Tibial artery (tissue), 4 donors: Measurements from ENCODE around the gene C1orf185.
"Not testable (repeated sequence)": the region's sequence is repeated elsewhere in the genome, so short reads cannot be mapped to it uniquely, and the experiment has no call there.

ENCODE experiments used
- DNase-seq, 2 donors: peaks; one replicate each; pipeline ENCODE4 v3.0.0-alpha.2; 2019
- H3K27ac ChIP-seq, 2 donors: fragments of 200-600 bp; sonication (generic) in 1 of 2; 1 replicate in 1 of 2; 2 replicates in 1 of 2; pipeline ENCODE4 v1.5.1; 2018 to 2019; ENCODE audit warnings: mild to moderate bottlenecking in 1 of 2
- H3K27me3 ChIP-seq, 2 donors: fragments of 200-600 bp; sonication (generic) in 1 of 2; one replicate each; pipeline versions ENCODE4 v1.5.1 to v1.6.0; 2016 to 2019
- H3K36me3 ChIP-seq, 3 donors: fragments of 200-600 bp; sonication (generic) in 2 of 3; one replicate each; pipeline ENCODE4 v1.5.1; 2016 to 2019; ENCODE audit warnings: mild to moderate bottlenecking in 2 of 3
- H3K4me1 ChIP-seq, 4 donors: fragments of 200-600 bp; sonication (generic) in 2 of 4; 1 replicate in 3 of 4; 2 replicates in 1 of 4; pipeline ENCODE4 v1.5.1; 2016 to 2019
- H3K4me3 ChIP-seq, 2 donors: fragments of 200-600 bp; sonication (generic) in 1 of 2; 1 replicate in 1 of 2; 2 replicates in 1 of 2; pipeline ENCODE4 v1.5.1; 2018 to 2019; ENCODE audit warnings: mild to moderate bottlenecking in 2 of 2
- H3K9me3 ChIP-seq, 3 donors: fragments of 200-600 bp; sonication (generic) in 1 of 3; one replicate each; pipeline ENCODE4 v1.5.1; 2016 to 2019
- CTCF ChIP-seq, 2 experiments: fragments of 200-600 bp in 1 of 2; fragments of 450-650 bp in 1 of 2; IDR thresholded peaks; one replicate each; pipeline ENCODE4 v1.5.1; 2017 to 2019; ENCODE audit warnings: antibody characterized with exemption in 2 of 2, mild to moderate bottlenecking in 1 of 2, moderate library complexity in 1 of 2
- intact Hi-C: fragments of 100-400 bp; cut with DNase I; formaldehyde crosslinking; loops from one replicate; pipeline ENCODE4 v1.15.0; 2023; ENCODE audit warnings: low total_unique reads

The C1orf185 gene

GRCh38 chr1:51133045-51133444 is 31.0 kb downstream of the C1orf185 start:
- no peak for TF ChIP-seq CTCF (IDR thresholded peaks at IDR 0.05)
- DNase-seq, result no peak
- Histone ChIP-seq H3K4me3 (no peak overlapping the region), H3K4me1 (no peaks in the 10 kb centered on the region), H3K27ac (no peak overlapping the region), H3K36me3 (no peaks in the 10 kb centered on the region), H3K27me3 (no peaks in the 10 kb centered on the region), H3K9me3 (peaks cover 2 to 15% (median 15%) of the 10 kb centered on the region in 3 donors)
- intact Hi-C loops, result loop anchor here (5.0 kb wide), 1 partner anchor 1204 kb away; no protein-coding TSS in a partner anchor

- H3K4me3 ChIP-seq, H3K36me3 ChIP-seq, H3K9me3 ChIP-seq, H3K27me3 ChIP-seq, DNase-seq, H3K27ac ChIP-seq, H3K4me1 ChIP-seq, intact Hi-C loops: not testable (repeated sequence)
These were observed 35.7 kb downstream of the C1orf185 start for GRCh38 chr1:51137696-51138095.

GRCh38 chr1:51139474-51139873 is 37.4 kb downstream of the C1orf185 start:
- no peak for DNase-seq
- no peak overlapping the region for H3K4me3 ChIP-seq
- H3K27ac ChIP-seq, result no peak overlapping the region
- no peaks in the 10 kb centered on the region for H3K27me3 ChIP-seq
- peaks cover 0 to 3% (median 0%) of the 10 kb centered on the region in 3 donors for H3K9me3 ChIP-seq
- intact Hi-C loops, result no loop called here
- H3K36me3 ChIP-seq, result no peaks in the 10 kb centered on the region
- no peak for TF ChIP-seq CTCF (IDR thresholded peaks at IDR 0.05)
- H3K4me1 ChIP-seq, result no peaks in the 10 kb centered on the region

GRCh38 chr1:51147394-51147793 is 45.4 kb downstream of the C1orf185 start:
- Histone ChIP-seq H3K4me3 (no peak overlapping the region), H3K36me3 (no peaks in the 10 kb centered on the region), H3K27me3 (no peaks in the 10 kb centered on the region), H3K9me3 (no peaks in the 10 kb centered on the region), H3K27ac (no peak overlapping the region), H3K4me1 (no peaks in the 10 kb centered on the region)
- no peak for DNase-seq
- intact Hi-C loops, result no loop called here
- no peak for TF ChIP-seq CTCF (IDR thresholded peaks at IDR 0.05)

- Histone ChIP-seq H3K27me3 (no peaks in the 10 kb centered on the region), H3K4me1 (no peaks in the 10 kb centered on the region), H3K36me3 (no peaks in the 10 kb centered on the region), H3K9me3 (peaks cover 0 to 29% (median 11%) of the 10 kb centered on the region in 3 donors), H3K27ac (no peak overlapping the region), H3K4me3 (no peak overlapping the region)
- intact Hi-C loops, result no loop called here
- DNase-seq, result no peak
- TF ChIP-seq CTCF (IDR thresholded peaks at IDR 0.05), result no peak
These were observed 52.7 kb downstream of the C1orf185 start for GRCh38 chr1:51154776-51155175.

GRCh38 chr1:51156752-51157151 is 54.7 kb downstream of the C1orf185 start:
- no peak for DNase-seq
- Histone ChIP-seq H3K27me3 (no peaks in the 10 kb centered on the region), H3K4me1 (no peaks in the 10 kb centered on the region), H3K4me3 (no peak overlapping the region), H3K27ac (no peak overlapping the region), H3K9me3 (peaks cover 0 to 29% (median 11%) of the 10 kb centered on the region in 3 donors), H3K36me3 (no peaks in the 10 kb centered on the region)
- intact Hi-C loops, result no loop called here
- TF ChIP-seq CTCF (IDR thresholded peaks at IDR 0.05), result no peak
